IPS-18c (cell line): ENCODE results near the gene BRICD5.

Experiments
- H3K4me3 ChIP-seq: 2 replicates; pipeline ENCODE4 v1.7.0; 2013; ENCODE audit warnings: low read depth, mild to moderate bottlenecking, low read length, moderate library complexity; ENCODE audit not compliant: insufficient read depth
- H3K9me3 ChIP-seq: one replicate; pipeline ENCODE4 v1.6.1; 2013; ENCODE audit warnings: mild to moderate bottlenecking, low read length, moderate library complexity; ENCODE audit not compliant: control insufficient read depth, insufficient read depth

BRICD5 gene

GRCh38 chr16:2180461-2180860 lies 30.2 kb downstream of the BRICD5 start:
- H3K9me3 ChIP-seq = no peaks in the 10 kb centered on the region

GRCh38 chr16:2179576-2179975 lies 31.1 kb downstream of the BRICD5 start:
- H3K9me3 ChIP-seq = no peaks in the 10 kb centered on the region

More at GRCh38 chr16:2180461-2180860, 30.2 kb downstream of the BRICD5 start:
- no peak overlapping the region for H3K4me3 ChIP-seq

GRCh38 chr16:2179107-2179501 lies 31.6 kb downstream of the BRICD5 start:
- no peaks in the 10 kb centered on the region for H3K9me3 ChIP-seq
- H3K4me3 ChIP-seq = no peak overlapping the region; the same call in 1 of the 2 replicates

More at GRCh38 chr16:2179576-2179975, 31.1 kb downstream of the BRICD5 start:
- H3K4me3 ChIP-seq = no peak overlapping the region; the same call in 1 of the 2 replicates

- Histone ChIP-seq H3K4me3 (no peak overlapping the region), H3K9me3 (no peaks in the 10 kb centered on the region)
These were observed 32.1 kb downstream of the BRICD5 start for GRCh38 chr16:2178321-2179106.

GRCh38 chr16:2177561-2177960 lies 33.1 kb downstream of the BRICD5 start:
- H3K9me3 ChIP-seq = no peaks in the 10 kb centered on the region
- H3K4me3 ChIP-seq = no peak overlapping the region

GRCh38 chr16:2177101-2177500 lies 33.6 kb downstream of the BRICD5 start:
- Histone ChIP-seq H3K4me3 (no peak overlapping the region), H3K9me3 (no peaks in the 10 kb centered on the region)

GRCh38 chr16:2176047-2176446 lies 34.6 kb downstream of the BRICD5 start:
- Histone ChIP-seq H3K4me3 (no peak overlapping the region), H3K9me3 (no peaks in the 10 kb centered on the region)

- Histone ChIP-seq H3K9me3 (no peaks in the 10 kb centered on the region), H3K4me3 (no peak overlapping the region)
These were observed 35.2 kb downstream of the BRICD5 start for GRCh38 chr16:2175454-2175853.

- no peaks in the 10 kb centered on the region for H3K9me3 ChIP-seq
- H3K4me3 ChIP-seq = no peak overlapping the region
These were observed 36.1 kb downstream of the BRICD5 start for GRCh38 chr16:2174396-2175131.

- Histone ChIP-seq H3K9me3 (no peaks in the 10 kb centered on the region), H3K4me3 (no peak overlapping the region)
These were observed 36.7 kb downstream of the BRICD5 start for GRCh38 chr16:2173916-2174315.

- H3K9me3 ChIP-seq = no peaks in the 10 kb centered on the region
- no peak overlapping the region for H3K4me3 ChIP-seq
These were observed 37.3 kb downstream of the BRICD5 start for GRCh38 chr16:2173366-2173765.

- Histone ChIP-seq H3K4me3 (no peak overlapping the region), H3K9me3 (no peaks in the 10 kb centered on the region)
These were observed 37.9 kb downstream of the BRICD5 start for GRCh38 chr16:2172688-2173335.

- Histone ChIP-seq H3K4me3 (no peak overlapping the region), H3K9me3 (no peaks in the 10 kb centered on the region)
These were observed 39.0 kb downstream of the BRICD5 start for GRCh38 chr16:2171601-2172178.

GRCh38 chr16:2170587-2171435 lies 39.9 kb downstream of the BRICD5 start:
- Histone ChIP-seq H3K9me3 (no peaks in the 10 kb centered on the region), H3K4me3 (no peak overlapping the region)

- no peaks in the 10 kb centered on the region for H3K9me3 ChIP-seq
- H3K4me3 ChIP-seq = no peak overlapping the region
These were observed 40.6 kb downstream of the BRICD5 start for GRCh38 chr16:2170080-2170479.

GRCh38 chr16:2167068-2167638 lies 43.5 kb downstream of the BRICD5 start:
- H3K4me3 ChIP-seq = no peak overlapping the region
- no peaks in the 10 kb centered on the region for H3K9me3 ChIP-seq
